ENCODE data around the gene SPTBN5. TPM values are rescaled to one million over a fixed set of nuclear protein-coding genes. Genes with fewer than 3 reads are reported as not detected.

Gene SPTBN5
- total RNA-seq, 1 donor from 2014 or later, result 0.41 TPM

- FAIRE-seq (no peak), DNase-seq (ENCODE audit: low spot score in 2 of 2) (no peak)
These were observed 22.5 kb downstream of the SPTBN5 start for GRCh38 chr15:41871175-41871905.

- no peak for FAIRE-seq
- DNase-seq (ENCODE audit: low spot score in 2 of 2), result no peak
These were observed 23.2 kb downstream of the SPTBN5 start for GRCh38 chr15:41870689-41871081.

- FAIRE-seq (no peak), DNase-seq (ENCODE audit: low spot score in 2 of 2) (no peak)
These were observed 23.8 kb downstream of the SPTBN5 start for GRCh38 chr15:41869770-41870688.

GRCh38 chr15:41868321-41868720 is 25.5 kb downstream of the SPTBN5 start:
- FAIRE-seq (no peak), DNase-seq (ENCODE audit: low spot score in 2 of 2) (no peak)

- FAIRE-seq (no peak), DNase-seq (ENCODE audit: low spot score in 2 of 2) (no peak)
These were observed 26.8 kb downstream of the SPTBN5 start for GRCh38 chr15:41866872-41867579.

GRCh38 chr15:41866263-41866703 is 27.6 kb downstream of the SPTBN5 start:
- no peak for DNase-seq (ENCODE audit: low spot score in 2 of 2)
- no peak for FAIRE-seq

- DNase-seq (ENCODE audit: low spot score in 2 of 2) (no peak), FAIRE-seq (no peak)
These were observed 28.3 kb downstream of the SPTBN5 start for GRCh38 chr15:41865490-41866055.

- FAIRE-seq (no peak), DNase-seq (ENCODE audit: low spot score in 2 of 2) (no peak)
These were observed 31.2 kb downstream of the SPTBN5 start for GRCh38 chr15:41862515-41863116.

GRCh38 chr15:41861736-41862356 is 32.0 kb downstream of the SPTBN5 start:
- FAIRE-seq (no peak), DNase-seq (ENCODE audit: low spot score in 2 of 2) (no peak)

GRCh38 chr15:41860049-41860828 is 33.6 kb downstream of the SPTBN5 start:
- no peak for DNase-seq (ENCODE audit: low spot score in 2 of 2)
- FAIRE-seq, result no peak

- no peak for FAIRE-seq
- DNase-seq (ENCODE audit: low spot score in 2 of 2), result no peak
These were observed 35.1 kb downstream of the SPTBN5 start for GRCh38 chr15:41858756-41859155.

- no peak for DNase-seq (ENCODE audit: low spot score in 2 of 2)
- FAIRE-seq, result no peak
These were observed 36.5 kb downstream of the SPTBN5 start for GRCh38 chr15:41857316-41857715.

- no peak for DNase-seq (ENCODE audit: low spot score in 2 of 2)
- no peak for FAIRE-seq
These were observed 37.1 kb downstream of the SPTBN5 start for GRCh38 chr15:41856716-41857115.

- DNase-seq (ENCODE audit: low spot score in 2 of 2) (no peak), FAIRE-seq (no peak)
These were observed 37.6 kb downstream of the SPTBN5 start for GRCh38 chr15:41856262-41856661.

- FAIRE-seq (no peak), DNase-seq (ENCODE audit: low spot score in 2 of 2) (peak in 1 of 2 donors; percentile 48)
These were observed 38.4 kb downstream of the SPTBN5 start for GRCh38 chr15:41855261-41855961.

GRCh38 chr15:41854443-41854842 is 39.4 kb downstream of the SPTBN5 start:
- no peak for FAIRE-seq
- DNase-seq (ENCODE audit: low spot score in 2 of 2), result no peak

GRCh38 chr15:41853831-41854230 is 40.0 kb downstream of the SPTBN5 start:
- DNase-seq (ENCODE audit: low spot score in 2 of 2) (no peak), FAIRE-seq (no peak)
